HCT116 (cell line): Measurements from ENCODE around the gene CCDC182. TPM values are rescaled to one million over a fixed set of nuclear protein-coding genes. Genes with fewer than 3 reads are reported as not detected.

Experiments
- ATAC-seq: fragments of 200-7000 bp; cut with Tn5 transposase; 2 replicates; pipeline ENCODE4 v1.9.1; 2020; ENCODE audit warnings: mild to moderate bottlenecking, moderate library complexity
- BruUV-seq: library from RNA; stranded (reverse); fragments of 400-500 nt; replicated peaks from 2 replicates; lab custom pipeline; 2021; lab: Mats Ljungman, UMichigan
- CTCF ChIA-PET: fragments of 300-600 bp; sonication (Branson Sonifier 250); formaldehyde crosslinking; loops from one replicate; lab custom pipeline; 2021; ENCODE audit warnings: antibody characterized with exemption; lab: Charles Lee
- POLR2A ChIA-PET: fragments of 300-600, 350-600 bp; sonication (Branson Sonifier 250); formaldehyde crosslinking; loops from one replicate; lab custom pipeline; 2021; ENCODE audit warnings: antibody characterized with exemption; lab: Charles Lee
- RAD21 ChIA-PET, 2 experiments: fragments of 300-600 bp; sonication (Branson Sonifier 250); formaldehyde crosslinking; loops; one replicate each; lab custom pipeline; 2023; ENCODE audit warnings: low total read pairs in 2 of 2; ENCODE audit not compliant: uncharacterized antibody in 2 of 2, unreplicated experiment in 2 of 2, low non-redundant PET in 1 of 2; lab: Charles Lee
- DNase-seq: peaks from one replicate; pipeline ENCODE4 v3.0.0-alpha.2; 2010; ENCODE audit warnings: low read depth, low spot score
- H2AFZ ChIP-seq: fragments of 200-600 bp; shearing (Covaris generic), sonication (generic); 2 replicates; pipeline ENCODE4 v1.6.1; 2017; ENCODE audit warnings: low read depth, mixed run types, mixed read lengths, antibody characterized with exemption, low read length; ENCODE audit not compliant: poor library complexity, severe bottlenecking
- H3K27ac ChIP-seq: 2 replicates; pipeline ENCODE4 v1.5.1; 2012; ENCODE audit warnings: low read depth, low read length
- H3K27me3 ChIP-seq: fragments of 200-600 bp; sonication (generic); 2 replicates; pipeline ENCODE4 v1.6.1; 2016; ENCODE audit warnings: mixed run types, low read length, mixed read lengths; ENCODE audit not compliant: insufficient read depth
- H3K36me3 ChIP-seq, 2 experiments: fragments of 200-500 bp in 1 of 2; fragments of 200-600 bp in 1 of 2; sonication (Bioruptor generic) in 1 of 2; sonication (generic) in 1 of 2; 2 replicates each; pipeline versions ENCODE4 v1.5.1 to v1.6.1; 2014 to 2016; ENCODE audit warnings: low read length in 2 of 2, inconsistent platforms in 1 of 2, mixed read lengths in 1 of 2, mixed run types in 1 of 2; ENCODE audit not compliant: insufficient read depth in 2 of 2, control insufficient read depth in 1 of 2
- H3K4me1 ChIP-seq, 2 experiments: fragments of 200-600 bp in 1 of 2; sonication (generic) in 1 of 2; 2 replicates each; pipeline versions ENCODE4 v1.5.1 to v1.6.1; 2012 to 2017; ENCODE audit warnings: low read length in 2 of 2, inconsistent platforms in 1 of 2, mild to moderate bottlenecking in 1 of 2, mixed read lengths in 1 of 2, mixed run types in 1 of 2, moderate library complexity in 1 of 2; ENCODE audit not compliant: insufficient read depth in 2 of 2, control insufficient read depth in 1 of 2
- H3K4me2 ChIP-seq: fragments of 200-600 bp; sonication (generic); 2 replicates; pipeline ENCODE4 v1.6.1; 2017; ENCODE audit warnings: mixed run types, low read length, mixed read lengths
- H3K4me3 ChIP-seq, 2 experiments: fragments of 200-600 bp in 1 of 2; sonication (generic) in 1 of 2; replicated peaks in 1 of 2; 2 replicates each; pipeline ENCODE4 v1.5.1; 2011 to 2016; ENCODE audit warnings: low read length in 2 of 2, control low read depth in 1 of 2, low read depth in 1 of 2, mild to moderate bottlenecking in 1 of 2, mixed read lengths in 1 of 2, mixed run types in 1 of 2
- H3K79me2 ChIP-seq: fragments of 200-600 bp; sonication (generic); 2 replicates; pipeline ENCODE4 v1.6.1; 2017; ENCODE audit warnings: mild to moderate bottlenecking, mixed run types, low read length, moderate library complexity, mixed read lengths; ENCODE audit not compliant: insufficient read depth
- H3K9ac ChIP-seq: fragments of 200-600 bp; sonication (generic); 2 replicates; pipeline ENCODE4 v1.6.1; 2016; ENCODE audit warnings: low read length, mixed read lengths
- H3K9me2 ChIP-seq: fragments of 200-600 bp; sonication (generic), shearing (Covaris generic); 2 replicates; pipeline ENCODE4 v1.6.1; 2017; ENCODE audit warnings: mixed run types, mild to moderate bottlenecking, moderate library complexity; ENCODE audit not compliant: insufficient read depth
- H3K9me3 ChIP-seq, 2 experiments: fragments of 200-500 bp in 1 of 2; fragments of 200-600 bp in 1 of 2; sonication (Bioruptor generic) in 1 of 2; sonication (generic) in 1 of 2; 2 replicates each; pipeline ENCODE4 v1.6.1; 2014 to 2017; ENCODE audit warnings: low read length in 2 of 2, mixed read lengths in 2 of 2, inconsistent platforms in 1 of 2, low read depth in 1 of 2, mild to moderate bottlenecking in 1 of 2, mixed run types in 1 of 2, moderate library complexity in 1 of 2; ENCODE audit not compliant: control insufficient read depth in 1 of 2, insufficient read depth in 1 of 2
- H4K20me1 ChIP-seq: fragments of 200-600 bp; sonication (generic), shearing (Covaris generic); 2 replicates; pipeline ENCODE4 v1.6.1; 2017; ENCODE audit warnings: mixed run types, mild to moderate bottlenecking, moderate library complexity; ENCODE audit not compliant: insufficient read depth
- ATF3 ChIP-seq: IDR thresholded peaks from 2 replicates; pipeline ENCODE4 v1.6.1; 2012
- ELF1 ChIP-seq: IDR thresholded peaks from 2 replicates; pipeline ENCODE4 v1.6.1; 2012; ENCODE audit warnings: low read depth, borderline replicate concordance
- FOSL1 ChIP-seq: IDR thresholded peaks from 2 replicates; pipeline ENCODE4 v1.6.1; 2012; ENCODE audit warnings: low read depth
- POLR2A ChIP-seq: IDR thresholded peaks from 2 replicates; pipeline ENCODE4 v1.7.0; 2011; ENCODE audit warnings: borderline replicate concordance; ENCODE audit not compliant: insufficient read depth, insufficient read length; ENCODE audit errors: extremely low read depth
- POLR2AphosphoS5 ChIP-seq: IDR thresholded peaks from 2 replicates; pipeline ENCODE4 v1.6.1; 2011; ENCODE audit warnings: mild to moderate bottlenecking, low read depth, low read length, moderate library complexity
- RAD21 ChIP-seq: IDR thresholded peaks from 2 replicates; pipeline ENCODE4 v1.6.1; 2012; ENCODE audit warnings: low read depth, mild to moderate bottlenecking
- REST ChIP-seq: IDR thresholded peaks from 2 replicates; pipeline ENCODE4 v1.6.1; 2012; ENCODE audit warnings: low read depth
- SIN3A ChIP-seq: IDR thresholded peaks from 2 replicates; pipeline ENCODE4 v1.6.1; 2012; ENCODE audit warnings: low read depth
- YY1 ChIP-seq: IDR thresholded peaks from 2 replicates; pipeline ENCODE4 v1.6.1; 2011; ENCODE audit warnings: low read length, low read depth, moderate library complexity, mild to moderate bottlenecking; ENCODE audit not compliant: insufficient replicate concordance; ENCODE audit errors: extremely low read depth
- ZBTB33 ChIP-seq: IDR thresholded peaks from 2 replicates; pipeline ENCODE4 v1.6.1; 2011; ENCODE audit warnings: mild to moderate bottlenecking, low read length, moderate library complexity; ENCODE audit not compliant: insufficient replicate concordance; ENCODE audit errors: extremely low read depth
- intact Hi-C: fragments of 100-400 bp; cut with micrococcal nuclease; formaldehyde crosslinking; loops from 2 replicates; pipeline ENCODE4 v1.10.0; 2022
- total RNA-seq: library from RNA; stranded (reverse); gene quantifications from one replicate; pipeline ENCODE4 v1.2.1, GENCODE V29; 2021; ENCODE audit not compliant: unreplicated experiment

Gene CCDC182
- total RNA-seq, 1 experiment from 2014 or later, result not detected

- TF ChIP-seq REST (no peak), ZBTB33 (no peak), POLR2AphosphoS5 (no peak), RAD21 (no peak), SIN3A (no peak)
Measured at GRCh38 chr17:57708410-57708809, 36.7 kb downstream of the CCDC182 start (continued).

GRCh38 chr17:57707892-57708291 is 37.2 kb downstream of the CCDC182 start:
- ChIA-PET RAD21 (no interaction called here), CTCF (interaction anchor here (1.0 to 2.1 kb wide), 2 partner anchors 36 to 40 kb away, joined by 3 to 5 read pairs; no protein-coding TSS in a partner anchor), POLR2A (no interaction called here)
- Histone ChIP-seq H3K27ac (no peak overlapping the region), H2AFZ (no peak overlapping the region), H3K4me3 (no peak overlapping the region), H3K36me3 (no peaks in the 10 kb centered on the region), H4K20me1 (no peaks in the 10 kb centered on the region), H3K9ac (no peak overlapping the region), H3K4me2 (no peak overlapping the region), H3K27me3 (peaks cover 25% of the 10 kb centered on the region), H3K9me3 (no peaks in the 10 kb centered on the region), H3K4me1 (no peaks in the 10 kb centered on the region), H3K9me2 (no peaks in the 10 kb centered on the region), H3K79me2 (no peaks in the 10 kb centered on the region)
- ATAC-seq (0 out of 2 replicates have a peak, but pooled peaks have one; percentile 20), DNase-seq (no peak)
- TF ChIP-seq ATF3 (no peak), POLR2AphosphoS5 (no peak), POLR2A (no peak), YY1 (no peak), SIN3A (no peak), FOSL1 (no peak), ELF1 (no peak)
- intact Hi-C loops, result no loop called here
- no TSS peak for BruUV-seq
